BLaER1 treated with 17β-estradiol and CSF1 and Interleukin-3, amounts not matched to agents 10 nM and 100 nM (cell line): ENCODE results near the gene COL4A4.

ENCODE experiments used
- H3K27ac ChIP-seq, 11 experiments: shearing (Covaris generic); formaldehyde crosslinking; 2 replicates each; pipeline ENCODE4 v1.8.1; 2022
- H3K27me3 ChIP-seq, 11 experiments: shearing (Covaris generic); formaldehyde crosslinking; 2 replicates each; pipeline ENCODE4 v1.8.1; 2022
- H3K36me3 ChIP-seq, 11 experiments: shearing (Covaris generic); formaldehyde crosslinking; 2 replicates each; pipeline ENCODE4 v1.8.1; 2022
- H3K4me1 ChIP-seq, 10 experiments: shearing (Covaris generic); formaldehyde crosslinking; 2 replicates each; pipeline ENCODE4 v1.8.1; 2022
- H3K4me2 ChIP-seq, 11 experiments: shearing (Covaris generic); formaldehyde crosslinking; 2 replicates each; pipeline ENCODE4 v1.8.1; 2022
- H3K4me3 ChIP-seq, 10 experiments: shearing (Covaris generic); formaldehyde crosslinking; 2 replicates each; pipeline ENCODE4 v1.8.1; 2022
- H3K9ac ChIP-seq, 11 experiments: shearing (Covaris generic); formaldehyde crosslinking; 2 replicates each; pipeline ENCODE4 v1.8.1; 2022
- H3K9me3 ChIP-seq, 11 experiments: shearing (Covaris generic); formaldehyde crosslinking; replicated peaks in 1 of 11; 2 replicates each; pipeline ENCODE4 v1.8.1; 2022
- H4K20me1 ChIP-seq, 11 experiments: shearing (Covaris generic); formaldehyde crosslinking; 2 replicates each; pipeline ENCODE4 v1.8.1; 2022
- Cebpa-rat ChIP-seq, 11 experiments: shearing (Covaris generic); IDR thresholded peaks; 2 replicates each; pipeline ENCODE4 v1.8.1; 2022

Gene COL4A4

GRCh38 chr2:226971084-226971483, 192.9 kb downstream of the COL4A4 start:
- no peaks in the 10 kb centered on the region for H3K27me3 ChIP-seq
- no peaks in the 10 kb centered on the region for H3K4me1 ChIP-seq
- no peak for TF ChIP-seq Cebpa-rat (IDR thresholded peaks at IDR 0.05)
- no peak overlapping the region for H3K9ac ChIP-seq
- no peaks in the 10 kb centered on the region; a peak in 2 of 22 replicates for H3K36me3 ChIP-seq
- peaks cover 0 to 6% (median 0%) of the 10 kb centered on the region in 11 experiments; a peak in 4 of 22 replicates for H3K9me3 ChIP-seq
- no peak overlapping the region for H3K4me3 ChIP-seq
- no peak overlapping the region for H3K27ac ChIP-seq
- H3K4me2 ChIP-seq: no peak overlapping the region
- H4K20me1 ChIP-seq: no peaks in the 10 kb centered on the region

DNA sequence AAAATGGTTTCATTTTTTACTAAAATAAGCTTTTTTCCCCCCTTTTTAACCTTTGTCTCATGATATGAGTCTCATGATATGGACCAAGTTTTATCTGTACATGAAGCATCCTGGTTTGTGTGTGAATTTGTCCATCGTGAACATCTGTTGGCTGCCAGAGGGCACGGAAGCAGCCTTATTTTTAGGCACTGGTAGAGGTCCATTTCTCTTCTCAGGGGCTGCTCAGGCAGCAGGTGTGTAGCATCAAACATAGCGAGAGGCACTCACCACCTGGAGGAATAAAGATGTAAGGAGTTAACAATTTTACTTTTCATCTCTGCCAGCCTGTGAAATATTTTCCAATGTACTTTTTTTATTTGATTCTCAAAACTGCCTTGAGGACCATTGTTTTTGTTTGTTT, 193.6 kb downstream of the COL4A4 start:
- no peaks in the 10 kb centered on the region for H3K4me1 ChIP-seq
- no peak overlapping the region for H3K27ac ChIP-seq

DNA sequence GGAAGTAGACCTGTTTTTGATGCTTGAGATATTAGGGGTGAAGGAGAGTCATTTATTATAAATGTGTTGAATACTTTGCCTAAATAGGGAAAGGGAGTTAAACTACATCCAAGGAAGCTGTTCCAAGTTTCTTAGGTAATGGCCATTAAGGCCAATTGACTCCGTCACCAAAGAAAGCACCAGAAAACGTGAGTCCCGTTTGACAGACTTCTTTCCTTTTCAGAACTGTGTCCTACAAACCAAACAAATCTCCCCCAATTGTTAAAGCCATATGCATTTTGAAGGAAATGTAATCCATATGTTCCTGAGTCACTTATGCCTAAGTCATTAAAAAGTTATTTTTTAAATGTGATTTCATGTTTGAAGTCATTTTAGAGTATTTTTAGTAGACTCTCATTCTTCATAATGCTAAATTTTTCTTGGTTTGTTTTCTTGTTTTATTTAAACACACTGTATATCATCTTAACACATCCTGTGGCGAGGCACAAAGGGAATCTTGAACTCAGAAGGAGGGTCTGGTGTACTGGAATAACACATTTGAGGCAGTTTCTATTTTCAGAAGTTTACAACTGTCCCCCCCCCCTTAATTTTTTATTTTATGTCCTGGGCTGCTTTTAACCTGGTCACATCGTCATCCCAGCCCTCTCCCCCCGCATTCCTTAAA, 194.5 kb downstream of the COL4A4 start:
- TF ChIP-seq Cebpa-rat (IDR thresholded peaks at IDR 0.05): no peak
- H3K27me3 ChIP-seq: no peaks in the 10 kb centered on the region

More for the DNA sequence above, 193.6 kb downstream of the COL4A4 start:
- Histone ChIP-seq H4K20me1 (no peaks in the 10 kb centered on the region), H3K9ac (no peak overlapping the region), H3K27me3 (no peaks in the 10 kb centered on the region), H3K36me3 (no peaks in the 10 kb centered on the region; a peak in 2 of 22 replicates), H3K4me2 (no peak overlapping the region), H3K9me3 (peaks cover 0 to 6% (median 0%) of the 10 kb centered on the region in 11 experiments; a peak in 4 of 22 replicates), H3K4me3 (no peak overlapping the region)
- TF ChIP-seq Cebpa-rat (IDR thresholded peaks at IDR 0.05): no peak

GRCh38 chr2:226965376-226965775, 198.6 kb downstream of the COL4A4 start:
- Histone ChIP-seq H3K27me3 (no peaks in the 10 kb centered on the region), H3K4me2 (no peak overlapping the region), H3K4me1 (0 out of 20 replicates have a peak, but pooled peaks cover 0 to 6% (median 0%) of the 10 kb centered on the region in 10 experiments), H3K36me3 (peaks cover 0 to 4% (median 0%) of the 10 kb centered on the region in 11 experiments; a peak in 4 of 22 replicates), H4K20me1 (no peaks in the 10 kb centered on the region), H3K9ac (no peak overlapping the region), H3K4me3 (no peak overlapping the region), H3K9me3 (peaks cover 0 to 4% (median 0%) of the 10 kb centered on the region in 11 experiments; a peak in 3 of 22 replicates), H3K27ac (no peak overlapping the region)
- no peak for TF ChIP-seq Cebpa-rat (IDR thresholded peaks at IDR 0.05)

More for the DNA sequence above, 194.5 kb downstream of the COL4A4 start:
- peaks cover 0 to 6% (median 0%) of the 10 kb centered on the region in 11 experiments; a peak in 4 of 22 replicates for H3K9me3 ChIP-seq
- H3K4me3 ChIP-seq: no peak overlapping the region
- H3K36me3 ChIP-seq: no peaks in the 10 kb centered on the region; a peak in 4 of 22 replicates
- no peak overlapping the region for H3K9ac ChIP-seq
- H4K20me1 ChIP-seq: no peaks in the 10 kb centered on the region
- H3K27ac ChIP-seq: no peak overlapping the region
- no peaks in the 10 kb centered on the region for H3K4me1 ChIP-seq
- H3K4me2 ChIP-seq: no peak overlapping the region

GRCh38 chr2:226963528-226963927, 200.5 kb downstream of the COL4A4 start:
- Histone ChIP-seq H3K4me3 (no peak overlapping the region), H3K36me3 (peaks cover 0 to 13% (median 0%) of the 10 kb centered on the region in 11 experiments; a peak in 5 of 22 replicates), H3K4me2 (no peak overlapping the region), H3K27me3 (no peaks in the 10 kb centered on the region), H3K4me1 (0 out of 20 replicates have a peak, but pooled peaks cover 0 to 6% (median 0%) of the 10 kb centered on the region in 10 experiments), H3K9me3 (peaks cover 12 to 21% (median 16%) of the 10 kb centered on the region in 11 experiments; a peak in 21 of 22 replicates), H3K27ac (no peak overlapping the region), H4K20me1 (no peaks in the 10 kb centered on the region), H3K9ac (no peak overlapping the region)
- no peak for TF ChIP-seq Cebpa-rat (IDR thresholded peaks at IDR 0.05)

DNA sequence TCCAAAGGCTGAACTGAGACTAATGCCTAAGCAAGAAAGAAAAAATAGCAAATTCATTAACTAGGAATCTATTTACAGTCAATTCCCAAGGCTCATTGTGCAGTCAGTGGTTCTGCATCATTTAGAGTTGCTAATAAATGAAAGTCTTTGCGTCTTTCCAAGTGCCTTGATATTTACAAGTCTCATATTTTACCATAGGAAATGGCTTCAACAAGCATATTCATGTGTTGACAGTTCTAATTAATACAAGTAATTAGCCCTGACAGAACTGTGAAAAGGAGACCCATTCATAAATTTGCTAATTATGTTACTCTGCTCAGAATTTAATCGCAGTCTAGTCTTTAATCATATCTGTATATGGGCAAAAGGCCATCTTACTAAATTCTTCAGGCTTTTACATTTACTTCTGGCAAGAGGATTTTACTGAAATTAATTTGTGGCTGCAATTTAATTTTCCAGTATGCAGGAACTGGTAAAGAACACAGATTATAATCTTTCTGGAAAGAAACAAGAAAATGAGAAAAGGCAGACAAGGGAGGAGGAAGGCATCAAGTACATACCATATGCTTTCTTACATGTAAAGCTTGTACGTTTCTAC, 201.7 kb downstream of the COL4A4 start:
- H3K4me2 ChIP-seq: no peak overlapping the region
- H3K9me3 ChIP-seq: peaks cover 14 to 30% (median 23%) of the 10 kb centered on the region in 11 experiments
- H3K27ac ChIP-seq: no peak overlapping the region
- H3K4me1 ChIP-seq: 0 out of 20 replicates have a peak, but pooled peaks cover 0 to 6% (median 0%) of the 10 kb centered on the region in 10 experiments
- H4K20me1 ChIP-seq: no peaks in the 10 kb centered on the region
- no peak overlapping the region for H3K4me3 ChIP-seq
- H3K27me3 ChIP-seq: no peaks in the 10 kb centered on the region
- no peak overlapping the region for H3K9ac ChIP-seq
- no peak for TF ChIP-seq Cebpa-rat (IDR thresholded peaks at IDR 0.05)
- H3K36me3 ChIP-seq: peaks cover 0 to 13% (median 0%) of the 10 kb centered on the region in 11 experiments; a peak in 5 of 22 replicates

GRCh38 chr2:226959418-226959817, 204.6 kb downstream of the COL4A4 start:
- Histone ChIP-seq H4K20me1 (no peaks in the 10 kb centered on the region), H3K27me3 (no peaks in the 10 kb centered on the region), H3K9ac (no peak overlapping the region), H3K36me3 (peaks cover 0 to 13% (median 0%) of the 10 kb centered on the region in 11 experiments; a peak in 3 of 22 replicates), H3K4me2 (no peak overlapping the region), H3K4me1 (0 out of 20 replicates have a peak, but pooled peaks cover 0 to 6% (median 0%) of the 10 kb centered on the region in 10 experiments), H3K9me3 (peaks cover 14 to 31% (median 24%) of the 10 kb centered on the region in 11 experiments), H3K4me3 (no peak overlapping the region), H3K27ac (no peak overlapping the region)
- TF ChIP-seq Cebpa-rat (IDR thresholded peaks at IDR 0.05): no peak

GRCh38 chr2:226956659-226957058, 207.3 kb downstream of the COL4A4 start:
- H3K9ac ChIP-seq: no peak overlapping the region
- TF ChIP-seq Cebpa-rat (IDR thresholded peaks at IDR 0.05): no peak
- H3K36me3 ChIP-seq: peaks cover 0 to 10% (median 0%) of the 10 kb centered on the region in 11 experiments; a peak in 3 of 22 replicates
- peaks cover 14 to 31% (median 23%) of the 10 kb centered on the region in 11 experiments; a peak in 21 of 22 replicates for H3K9me3 ChIP-seq
- no peaks in the 10 kb centered on the region for H3K27me3 ChIP-seq
- no peak overlapping the region for H3K27ac ChIP-seq
- peaks cover 0 to 6% (median 0%) of the 10 kb centered on the region in 10 experiments; a peak in 1 of 20 replicates for H3K4me1 ChIP-seq
- H4K20me1 ChIP-seq: no peaks in the 10 kb centered on the region
- H3K4me3 ChIP-seq: no peak overlapping the region
- H3K4me2 ChIP-seq: no peak overlapping the region

DNA sequence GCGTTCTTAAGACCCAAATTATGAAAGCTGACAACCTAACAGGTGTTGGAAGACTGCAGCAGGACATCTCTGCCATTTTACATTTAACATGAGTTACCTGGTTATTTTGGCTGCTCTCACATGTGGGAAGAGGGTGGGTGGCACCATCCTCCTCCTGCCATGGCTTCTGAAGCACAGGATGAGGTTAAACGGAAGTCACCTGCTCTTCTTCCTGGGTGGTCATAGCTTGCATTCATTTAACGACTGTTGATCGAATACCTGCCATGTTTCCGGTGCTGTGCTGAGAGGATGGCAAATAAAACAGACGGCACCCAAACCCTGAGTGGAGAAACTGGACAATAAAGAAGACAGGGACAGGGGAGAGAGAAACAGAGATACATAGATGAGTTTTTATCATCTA, 210.2 kb downstream of the COL4A4 start:
- TF ChIP-seq Cebpa-rat (IDR thresholded peaks at IDR 0.05): no peak
- peaks cover 0 to 6% (median 0%) of the 10 kb centered on the region in 10 experiments; a peak in 1 of 20 replicates for H3K4me1 ChIP-seq
- no peaks in the 10 kb centered on the region for H3K27me3 ChIP-seq
- H3K36me3 ChIP-seq: no peaks in the 10 kb centered on the region
- no peak overlapping the region for H3K4me2 ChIP-seq
- H4K20me1 ChIP-seq: no peaks in the 10 kb centered on the region
- H3K9me3 ChIP-seq: peaks cover 2 to 16% (median 9%) of the 10 kb centered on the region in 11 experiments; a peak in 17 of 22 replicates
- no peak overlapping the region for H3K4me3 ChIP-seq
- H3K9ac ChIP-seq: no peak overlapping the region
- H3K27ac ChIP-seq: no peak overlapping the region
